ENCODE data around the gene PCSK5.
"Not testable (repeated sequence)": the region's sequence is repeated elsewhere in the genome, so short reads cannot be mapped to it uniquely, and the experiment has no call there.

The PCSK5 gene

GRCh38 chr9:76081281-76081680, 190.8 kb downstream of the PCSK5 start:
- DNase-seq (ENCODE audit: low read depth in 2 of 2): not testable (repeated sequence)

GRCh38 chr9:76082057-76082456, 191.6 kb downstream of the PCSK5 start:
- no peak for DNase-seq (ENCODE audit: low read depth in 2 of 2)

- DNase-seq (ENCODE audit: low read depth in 2 of 2): no peak
These were observed 195.1 kb downstream of the PCSK5 start for GRCh38 chr9:76085596-76085995.

GRCh38 chr9:76086539-76086938, 196.1 kb downstream of the PCSK5 start:
- no peak for DNase-seq (ENCODE audit: low read depth in 2 of 2)

GRCh38 chr9:76087976-76088375, 197.5 kb downstream of the PCSK5 start:
- DNase-seq (ENCODE audit: low read depth in 2 of 2): no peak

GRCh38 chr9:76090330-76090729, 199.9 kb downstream of the PCSK5 start:
- DNase-seq (ENCODE audit: low read depth in 2 of 2): no peak

- DNase-seq (ENCODE audit: low read depth in 2 of 2): no peak
These were observed 200.4 kb downstream of the PCSK5 start for GRCh38 chr9:76090909-76091308.

- no peak for DNase-seq (ENCODE audit: low read depth in 2 of 2)
These were observed 202.1 kb downstream of the PCSK5 start for GRCh38 chr9:76092572-76092971.

GRCh38 chr9:76095585-76095984, 205.1 kb downstream of the PCSK5 start:
- DNase-seq (ENCODE audit: low read depth in 2 of 2): no peak

- DNase-seq (ENCODE audit: low read depth in 2 of 2): no peak
These were observed 209.0 kb downstream of the PCSK5 start for GRCh38 chr9:76099516-76099915.

- DNase-seq (ENCODE audit: low read depth in 2 of 2): no peak
These were observed 210.6 kb downstream of the PCSK5 start for GRCh38 chr9:76101075-76101474.

GRCh38 chr9:76101491-76101890, 211.0 kb downstream of the PCSK5 start:
- no peak for DNase-seq (ENCODE audit: low read depth in 2 of 2)

- DNase-seq (ENCODE audit: low read depth in 2 of 2): no peak
These were observed 211.5 kb downstream of the PCSK5 start for GRCh38 chr9:76101947-76102346.

GRCh38 chr9:76103531-76104315, 213.2 kb downstream of the PCSK5 start:
- DNase-seq (ENCODE audit: low read depth in 2 of 2): no peak

- DNase-seq (ENCODE audit: low read depth in 2 of 2): peak; percentile 8
These were observed 217.0 kb downstream of the PCSK5 start for GRCh38 chr9:76107482-76107881.

- no peak for DNase-seq (ENCODE audit: low read depth in 2 of 2)
These were observed 219.5 kb downstream of the PCSK5 start for GRCh38 chr9:76109953-76110352.

- no peak for DNase-seq (ENCODE audit: low read depth in 2 of 2)
These were observed 221.7 kb downstream of the PCSK5 start for GRCh38 chr9:76112151-76112550.

GRCh38 chr9:76114144-76114543, 223.7 kb downstream of the PCSK5 start:
- DNase-seq (ENCODE audit: low read depth in 2 of 2): peak; percentile 19 to 27

GRCh38 chr9:76115396-76115795, 224.9 kb downstream of the PCSK5 start:
- no peak for DNase-seq (ENCODE audit: low read depth in 2 of 2)

GRCh38 chr9:76115982-76116646, 225.6 kb downstream of the PCSK5 start:
- DNase-seq (ENCODE audit: low read depth in 2 of 2): no peak

- DNase-seq (ENCODE audit: low read depth in 2 of 2): no peak
These were observed 226.4 kb downstream of the PCSK5 start for GRCh38 chr9:76116913-76117312.

GRCh38 chr9:76127637-76128036, 237.2 kb downstream of the PCSK5 start:
- DNase-seq (ENCODE audit: low read depth in 2 of 2): no peak

GRCh38 chr9:76135902-76136301, 245.4 kb downstream of the PCSK5 start:
- DNase-seq (ENCODE audit: low read depth in 2 of 2): no peak

All from fibroblast of skin of left biceps (primary cell).